ENCODE data around the gene S100A13.
"Not testable (repeated sequence)": the region's sequence is repeated elsewhere in the genome, so short reads cannot be mapped to it uniquely, and the experiment has no call there.

Gene S100A13

GRCh38 chr1:153583976-153584375 is 43.3 kb downstream of the S100A13 start:
- Mint-ChIP-seq H3K36me3 (ENCODE audit: low read depth) (no peaks in the 10 kb centered on the region), H3K4me3 (no peak overlapping the region), H3K27me3 (ENCODE audit: low read depth, poor library complexity) (peaks cover 3% of the 10 kb centered on the region), H3K9me3 (no peaks in the 10 kb centered on the region), H3K4me1 (peaks cover 42% of the 10 kb centered on the region), H3K27ac (no peak overlapping the region)
- DNase-seq = no peak
- TF ChIP-seq CTCF (IDR thresholded peaks at IDR 0.05) = no peak

- not testable (repeated sequence) for H3K27me3 Mint-ChIP-seq (ENCODE audit: low read depth, poor library complexity); H3K9me3 Mint-ChIP-seq; DNase-seq; H3K27ac Mint-ChIP-seq; H3K4me3 Mint-ChIP-seq; H3K36me3 Mint-ChIP-seq (ENCODE audit: low read depth)
- peaks cover 41% of the 10 kb centered on the region for H3K4me1 Mint-ChIP-seq
Measured at GRCh38 chr1:153583514-153583913, 43.8 kb downstream of the S100A13 start.

GRCh38 chr1:153582836-153583235 is 44.5 kb downstream of the S100A13 start:
- not testable (repeated sequence) for H3K27ac Mint-ChIP-seq; DNase-seq; H3K36me3 Mint-ChIP-seq (ENCODE audit: low read depth); H3K9me3 Mint-ChIP-seq; H3K4me3 Mint-ChIP-seq; H3K27me3 Mint-ChIP-seq (ENCODE audit: low read depth, poor library complexity)
- peaks cover 44% of the 10 kb centered on the region for H3K4me1 Mint-ChIP-seq

GRCh38 chr1:153578936-153579335 is 48.4 kb downstream of the S100A13 start:
- Mint-ChIP-seq H3K4me1 (peaks cover 15% of the 10 kb centered on the region), H3K4me3 (no peak overlapping the region)
- no peak for DNase-seq

GRCh38 chr1:153578490-153578889 is 48.8 kb downstream of the S100A13 start:
- Mint-ChIP-seq H3K27me3 (ENCODE audit: low read depth, poor library complexity) (no peaks in the 10 kb centered on the region), H3K36me3 (ENCODE audit: low read depth) (no peaks in the 10 kb centered on the region)

More at GRCh38 chr1:153578936-153579335, 48.4 kb downstream of the S100A13 start:
- Mint-ChIP-seq H3K9me3 (peaks cover 19% of the 10 kb centered on the region), H3K27me3 (ENCODE audit: low read depth, poor library complexity) (no peaks in the 10 kb centered on the region), H3K27ac (no peak overlapping the region), H3K36me3 (ENCODE audit: low read depth) (no peaks in the 10 kb centered on the region)
- no peak for TF ChIP-seq CTCF (IDR thresholded peaks at IDR 0.05)

GRCh38 chr1:153577624-153578051 is 49.7 kb downstream of the S100A13 start:
- Mint-ChIP-seq H3K9me3 (peaks cover 28% of the 10 kb centered on the region), H3K36me3 (ENCODE audit: low read depth) (no peaks in the 10 kb centered on the region), H3K4me3 (no peak overlapping the region), H3K27ac (no peak overlapping the region), H3K4me1 (peaks cover 10% of the 10 kb centered on the region), H3K27me3 (ENCODE audit: low read depth, poor library complexity) (no peaks in the 10 kb centered on the region)
- DNase-seq = no peak
- no peak for TF ChIP-seq CTCF (IDR thresholded peaks at IDR 0.05)

More at GRCh38 chr1:153578490-153578889, 48.8 kb downstream of the S100A13 start:
- H3K4me1 Mint-ChIP-seq = peaks cover 11% of the 10 kb centered on the region
- H3K9me3 Mint-ChIP-seq = peaks cover 23% of the 10 kb centered on the region
- TF ChIP-seq CTCF (IDR thresholded peaks at IDR 0.05) = no peak
- no peak overlapping the region for H3K4me3 Mint-ChIP-seq
- no peak overlapping the region for H3K27ac Mint-ChIP-seq
- no peak for DNase-seq

GRCh38 chr1:153577138-153577537 is 50.2 kb downstream of the S100A13 start:
- Mint-ChIP-seq H3K4me3 (no peak overlapping the region), H3K4me1 (peaks cover 10% of the 10 kb centered on the region), H3K36me3 (ENCODE audit: low read depth) (no peaks in the 10 kb centered on the region), H3K27me3 (ENCODE audit: low read depth, poor library complexity) (peaks cover 2% of the 10 kb centered on the region), H3K27ac (no peak overlapping the region), H3K9me3 (peaks cover 28% of the 10 kb centered on the region)
- TF ChIP-seq CTCF (IDR thresholded peaks at IDR 0.05) = no peak
- DNase-seq = no peak

GRCh38 chr1:153575497-153575896 is 51.8 kb downstream of the S100A13 start:
- Mint-ChIP-seq H3K4me1 (peaks cover 17% of the 10 kb centered on the region), H3K9me3 (peaks cover 28% of the 10 kb centered on the region)
- H3K36me3 Mint-ChIP-seq (ENCODE audit: low read depth); H3K27ac Mint-ChIP-seq; H3K4me3 Mint-ChIP-seq; H3K27me3 Mint-ChIP-seq (ENCODE audit: low read depth, poor library complexity); DNase-seq: not testable (repeated sequence)

GRCh38 chr1:153575081-153575491 is 52.2 kb downstream of the S100A13 start:
- H3K27ac Mint-ChIP-seq; H3K36me3 Mint-ChIP-seq (ENCODE audit: low read depth); H3K27me3 Mint-ChIP-seq (ENCODE audit: low read depth, poor library complexity); DNase-seq; H3K4me3 Mint-ChIP-seq: not testable (repeated sequence)
- Mint-ChIP-seq H3K4me1 (peaks cover 17% of the 10 kb centered on the region), H3K9me3 (peaks cover 28% of the 10 kb centered on the region)

All from nephron progenitor cell (in vitro differentiated cells).